ACHN (cell line): ENCODE measurements around the gene FEM1C.

Experiments
- DNase-seq: peaks from one replicate; pipeline ENCODE4 v3.0.0-alpha.2; 2015
- in situ Hi-C: cut with HindIII; loops from 2 replicates; pipeline ENCODE4 v1.10.0; 2017; ENCODE audit warnings: low sequenced_read_pairs, low pct_ligation_motif_present, low pct_unique_long_range_greater_than_20kb

Gene FEM1C

GRCh38 chr5:115544436-115545350 lies at the start of gene FEM1C:
Gene FEM1C (minus strand): TSS chr5:115544775. CDS start chr5:115543493, 1,282 bp downstream.
- peak; percentile 93 for DNase-seq
- in situ Hi-C loops = no loop called here

DNA sequence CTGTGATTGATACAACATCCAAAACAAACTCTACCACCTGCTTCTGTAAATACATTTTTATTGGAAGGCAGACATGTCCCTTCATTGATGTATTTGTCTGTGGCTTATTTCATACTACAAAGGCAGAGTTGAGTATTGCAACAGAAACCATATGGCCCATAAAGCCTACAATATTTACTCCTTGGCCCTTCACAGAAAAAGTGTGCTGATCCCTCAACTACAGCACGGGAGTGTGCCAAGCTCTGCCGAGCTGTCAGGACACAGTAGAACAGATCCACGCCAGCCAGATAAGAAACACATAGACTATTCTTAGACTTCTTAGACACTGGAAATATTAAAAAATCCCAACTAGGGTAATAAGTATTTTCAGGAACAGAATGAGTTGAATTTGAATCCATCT lies 44.5 kb upstream of the FEM1C start:
- no peak for DNase-seq
- in situ Hi-C loops = no loop called here

DNA sequence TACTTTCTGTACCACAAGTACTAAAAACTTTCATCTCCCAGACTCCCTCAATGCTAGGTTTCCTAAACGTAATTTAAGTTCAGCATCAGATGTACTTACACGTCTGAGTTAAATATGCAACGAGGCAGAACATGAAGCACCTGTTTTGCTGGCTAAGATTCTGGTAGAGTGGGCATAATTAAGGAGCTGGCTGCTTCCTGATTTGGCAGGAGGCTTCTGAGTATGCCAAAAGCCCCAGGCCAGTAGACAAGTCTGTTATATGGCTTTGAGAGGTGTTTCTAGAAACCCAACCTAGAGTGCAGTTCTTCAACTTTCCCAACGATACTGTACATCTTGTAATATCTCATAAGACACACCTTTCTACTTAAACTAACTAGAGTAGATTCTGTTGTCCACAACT lies 44.1 kb upstream of the FEM1C start:
- DNase-seq = no peak
- in situ Hi-C loops = no loop called here

GRCh38 chr5:115586525-115587146 lies 42.1 kb upstream of the FEM1C start:
- DNase-seq = peak; percentile 35
- in situ Hi-C loops = no loop called here

- no peak for DNase-seq
- in situ Hi-C loops = no loop called here
Observed at GRCh38 chr5:115585265-115585664, 40.7 kb upstream of the FEM1C start.

DNA sequence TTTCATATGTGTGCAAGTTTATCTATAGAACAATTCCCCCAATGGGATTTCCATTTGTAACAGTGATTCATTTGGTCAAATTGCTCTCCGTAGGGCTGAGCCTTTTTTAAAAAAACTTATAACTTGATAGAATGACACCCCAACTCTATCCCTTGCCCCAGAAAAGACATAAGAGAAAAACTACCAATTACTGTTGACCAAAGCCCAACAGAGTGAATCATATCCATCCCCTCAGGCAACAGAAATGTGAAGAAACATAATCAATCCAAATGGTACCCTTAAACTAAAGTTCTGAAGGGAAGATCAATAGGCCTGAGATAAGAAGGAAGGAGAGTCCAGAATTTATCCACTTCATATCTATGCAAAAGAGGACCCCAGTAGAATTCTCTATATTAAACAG lies 39.9 kb upstream of the FEM1C start:
- in situ Hi-C loops = no loop called here
- DNase-seq = no peak

DNA sequence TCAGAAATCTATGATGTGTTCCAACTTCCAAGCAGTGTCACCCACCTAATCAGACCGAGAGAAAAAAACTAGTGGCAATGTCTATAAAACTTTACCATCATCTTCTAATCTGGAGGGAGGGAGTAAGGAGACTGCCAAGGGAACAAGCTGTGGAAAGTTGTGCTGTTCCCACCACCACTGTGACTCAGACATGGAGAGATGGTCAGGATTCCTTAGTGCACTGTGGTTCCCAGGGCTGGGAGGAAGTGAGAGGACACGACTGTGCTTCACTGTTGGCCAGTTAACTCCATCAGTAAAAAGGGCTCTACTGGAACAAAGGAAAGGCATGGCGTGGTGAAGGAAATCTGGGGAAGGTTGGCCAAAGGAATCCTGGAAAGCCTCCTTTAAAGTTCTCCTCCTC lies 38.9 kb upstream of the FEM1C start:
- in situ Hi-C loops = no loop called here
- DNase-seq = peak; percentile 8

DNA sequence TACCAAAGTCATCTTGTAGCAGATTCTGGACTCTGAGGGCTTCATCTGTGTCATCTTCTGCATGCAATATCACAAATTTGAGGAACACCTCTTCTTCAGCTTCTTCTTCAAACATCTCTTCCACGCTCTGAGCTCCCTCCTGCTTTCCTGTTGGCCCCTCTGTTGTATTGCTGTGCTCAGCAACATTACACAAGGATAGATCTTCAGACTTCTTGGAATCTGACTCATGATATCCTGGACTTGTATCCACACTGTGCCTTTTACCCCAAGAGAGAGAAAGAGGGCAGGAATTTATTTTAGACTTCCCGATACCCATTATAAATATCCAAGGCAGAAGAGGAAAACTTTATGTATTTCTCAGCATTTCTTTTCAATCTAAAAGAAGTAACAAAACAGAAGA lies 36.4 kb upstream of the FEM1C start:
- in situ Hi-C loops = no loop called here
- DNase-seq = no peak

DNA sequence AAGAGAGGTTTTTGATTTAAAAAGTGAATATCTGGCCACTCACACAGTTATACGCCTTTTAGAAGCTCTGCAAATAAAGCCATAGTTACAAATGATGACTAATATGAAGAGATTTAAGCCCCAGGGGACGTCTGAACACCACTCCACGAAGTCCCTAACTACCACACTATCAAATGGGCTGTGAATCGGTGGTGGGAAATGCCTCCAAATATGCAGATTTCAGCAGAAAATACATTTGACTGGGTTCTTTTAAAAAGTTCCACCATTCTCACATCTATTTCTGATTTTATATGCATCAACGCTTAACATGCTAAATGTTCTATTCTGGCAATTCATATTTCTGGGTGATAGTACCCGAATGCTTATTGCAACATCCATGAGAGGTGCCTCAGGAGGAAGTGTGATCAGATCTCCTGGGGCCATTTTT lies 35.2 kb upstream of the FEM1C start:
- in situ Hi-C loops = no loop called here
- no peak for DNase-seq

GRCh38 chr5:115579216-115579615 lies 34.6 kb upstream of the FEM1C start:
- DNase-seq = no peak
- in situ Hi-C loops = no loop called here

DNA sequence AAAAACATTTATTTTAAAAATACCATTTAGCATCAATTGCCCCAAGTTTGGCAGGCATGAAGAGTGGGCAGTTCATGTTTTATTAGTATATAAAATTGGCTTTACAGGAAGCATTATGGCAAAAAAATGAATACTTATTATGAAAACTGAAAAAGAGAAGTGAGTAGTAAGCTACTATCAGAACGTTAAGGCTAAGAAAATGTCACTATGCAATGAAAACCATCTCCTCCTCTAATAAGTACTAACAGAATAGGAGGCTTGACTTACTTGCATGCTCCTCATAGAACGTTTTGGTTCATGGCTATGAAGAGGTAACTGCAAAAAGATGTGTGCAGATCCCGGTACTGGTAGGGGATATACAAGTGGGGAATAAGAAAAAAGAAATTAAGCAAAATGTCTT lies 34.1 kb upstream of the FEM1C start:
- in situ Hi-C loops = no loop called here
- DNase-seq = no peak

- in situ Hi-C loops = no loop called here
- no peak for DNase-seq
Observed at GRCh38 chr5:115577741-115578140, 33.2 kb upstream of the FEM1C start.

DNA sequence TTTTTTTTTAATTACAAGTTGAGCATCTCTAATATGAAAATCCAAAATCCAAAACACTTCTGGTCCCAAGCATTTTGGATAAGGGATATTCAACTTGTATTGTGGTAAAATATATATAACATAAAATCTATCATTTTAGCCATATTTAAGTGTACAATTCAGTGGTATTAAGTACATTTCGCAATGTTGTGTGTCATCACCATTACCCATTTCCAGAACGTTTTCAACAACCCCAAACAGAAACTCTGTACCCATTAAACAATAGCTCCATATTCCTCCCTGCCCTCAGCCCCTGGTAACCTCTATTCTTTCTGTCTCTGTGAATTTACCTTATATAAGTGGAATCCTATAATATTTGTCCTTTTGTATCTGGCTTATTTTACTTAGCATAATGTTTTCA lies 32.8 kb upstream of the FEM1C start:
- in situ Hi-C loops = no loop called here
- no peak for DNase-seq

GRCh38 chr5:115575167-115576070 lies 30.8 kb upstream of the FEM1C start:
- DNase-seq = no peak
- in situ Hi-C loops = no loop called here

DNA sequence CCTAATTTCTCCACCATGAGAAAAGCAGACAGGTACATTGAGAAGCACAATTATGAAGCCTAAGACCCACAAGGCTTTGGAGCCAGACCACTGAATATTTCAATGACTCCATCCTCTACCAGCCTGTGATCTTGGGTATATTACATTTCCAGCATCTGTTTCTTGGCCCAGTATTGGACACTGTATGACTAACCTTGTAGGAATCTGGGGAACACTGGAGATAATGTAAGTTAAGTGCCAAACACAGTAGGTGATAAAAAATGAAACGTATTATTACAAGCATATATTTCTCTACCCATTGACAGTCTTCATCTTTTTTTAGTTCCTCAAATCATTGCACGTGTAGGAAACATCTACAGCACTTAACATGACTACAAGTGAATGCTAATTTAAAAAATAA lies 28.6 kb upstream of the FEM1C start:
- DNase-seq = peak; percentile 24

GRCh38 chr5:115571441-115571878 lies 26.9 kb upstream of the FEM1C start:
- DNase-seq = no peak
- in situ Hi-C loops = no loop called here

More for the DNA sequence above, 28.6 kb upstream of the FEM1C start:
- in situ Hi-C loops = no loop called here

DNA sequence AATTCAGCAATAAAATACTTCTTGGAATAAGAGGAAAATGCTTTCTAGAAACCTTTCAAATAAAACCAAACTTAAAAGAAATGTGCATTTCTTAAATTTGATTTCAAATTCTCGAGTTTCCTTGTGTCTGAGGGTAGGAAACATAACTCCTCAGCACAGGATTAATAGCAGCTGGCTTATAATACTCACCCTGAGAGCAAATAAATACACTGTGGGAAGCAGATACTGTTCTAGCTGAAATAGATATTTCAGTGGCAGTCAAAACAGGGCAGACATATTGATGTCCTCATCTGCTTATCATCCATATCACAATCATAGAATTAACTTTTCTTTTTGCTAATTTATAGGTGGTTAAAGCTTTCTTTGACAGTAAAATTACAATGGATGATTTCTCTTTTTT lies 24.1 kb upstream of the FEM1C start:
- no peak for DNase-seq
- in situ Hi-C loops = no loop called here

- in situ Hi-C loops = no loop called here
- DNase-seq = no peak
Observed at GRCh38 chr5:115565233-115565632, 20.7 kb upstream of the FEM1C start.

- in situ Hi-C loops = no loop called here
Observed at GRCh38 chr5:115561176-115561575, 16.6 kb upstream of the FEM1C start.

More at GRCh38 chr5:115561176-115561575, 16.6 kb upstream of the FEM1C start:
- DNase-seq = no peak
